ENCODE results near the gene NMB.

NMB gene

GRCh38 chr15:84629033-84629432 is 29.0 kb downstream of the NMB start:
- DNase-seq, result no peak
- in situ Hi-C loops (cut with HindIII; ENCODE audit: low pct_ligation_motif_present, low pct_unique_long_range_greater_than_20kb, low sequenced_read_pairs), result no loop called here

GRCh38 chr15:84625123-84625522 is 32.9 kb downstream of the NMB start:
- DNase-seq, result no peak
- in situ Hi-C loops (cut with HindIII; ENCODE audit: low pct_ligation_motif_present, low pct_unique_long_range_greater_than_20kb, low sequenced_read_pairs), result no loop called here

GRCh38 chr15:84624359-84624758 is 33.6 kb downstream of the NMB start:
- DNase-seq, result no peak
- in situ Hi-C loops (cut with HindIII; ENCODE audit: low pct_ligation_motif_present, low pct_unique_long_range_greater_than_20kb, low sequenced_read_pairs), result no loop called here

- in situ Hi-C loops (cut with HindIII; ENCODE audit: low pct_ligation_motif_present, low pct_unique_long_range_greater_than_20kb, low sequenced_read_pairs), result no loop called here
- DNase-seq, result no peak
Measured at GRCh38 chr15:84621358-84621979, 36.5 kb downstream of the NMB start.

- in situ Hi-C loops (cut with HindIII; ENCODE audit: low pct_ligation_motif_present, low pct_unique_long_range_greater_than_20kb, low sequenced_read_pairs), result no loop called here
Measured at GRCh38 chr15:84620626-84621025, 37.4 kb downstream of the NMB start.

GRCh38 chr15:84616235-84616634 is 41.8 kb downstream of the NMB start:
- in situ Hi-C loops (cut with HindIII; ENCODE audit: low pct_ligation_motif_present, low pct_unique_long_range_greater_than_20kb, low sequenced_read_pairs), result no loop called here
- no peak for DNase-seq

More at GRCh38 chr15:84620626-84621025, 37.4 kb downstream of the NMB start:
- no peak for DNase-seq

- no peak for DNase-seq
- in situ Hi-C loops (cut with HindIII; ENCODE audit: low pct_ligation_motif_present, low pct_unique_long_range_greater_than_20kb, low sequenced_read_pairs), result no loop called here
Measured at GRCh38 chr15:84611631-84612030, 46.4 kb downstream of the NMB start.

- in situ Hi-C loops (cut with HindIII; ENCODE audit: low pct_ligation_motif_present, low pct_unique_long_range_greater_than_20kb, low sequenced_read_pairs), result no loop called here
- DNase-seq, result no peak
Measured at GRCh38 chr15:84609818-84610525, 48.0 kb downstream of the NMB start.

GRCh38 chr15:84608707-84609284 is 49.2 kb downstream of the NMB start:
- no peak for DNase-seq
- in situ Hi-C loops (cut with HindIII; ENCODE audit: low pct_ligation_motif_present, low pct_unique_long_range_greater_than_20kb, low sequenced_read_pairs), result no loop called here

- in situ Hi-C loops (cut with HindIII; ENCODE audit: low pct_ligation_motif_present, low pct_unique_long_range_greater_than_20kb, low sequenced_read_pairs), result no loop called here
- DNase-seq, result no peak
Measured at GRCh38 chr15:84606653-84607120, 51.3 kb downstream of the NMB start.

GRCh38 chr15:84605554-84605882 is 52.5 kb downstream of the NMB start:
- in situ Hi-C loops (cut with HindIII; ENCODE audit: low pct_ligation_motif_present, low pct_unique_long_range_greater_than_20kb, low sequenced_read_pairs), result no loop called here
- DNase-seq, result no peak

Measured in ACHN (cell line).